ENCODE data around the gene KISS1. TPM values are rescaled to one million over a fixed set of nuclear protein-coding genes. Genes with fewer than 3 reads are reported as not detected.

Gene KISS1
- polyA plus RNA-seq, 1 donor (not counting 4 experiments of a cell fraction or from before 2014, with no cell fraction given): not detected

DNA sequence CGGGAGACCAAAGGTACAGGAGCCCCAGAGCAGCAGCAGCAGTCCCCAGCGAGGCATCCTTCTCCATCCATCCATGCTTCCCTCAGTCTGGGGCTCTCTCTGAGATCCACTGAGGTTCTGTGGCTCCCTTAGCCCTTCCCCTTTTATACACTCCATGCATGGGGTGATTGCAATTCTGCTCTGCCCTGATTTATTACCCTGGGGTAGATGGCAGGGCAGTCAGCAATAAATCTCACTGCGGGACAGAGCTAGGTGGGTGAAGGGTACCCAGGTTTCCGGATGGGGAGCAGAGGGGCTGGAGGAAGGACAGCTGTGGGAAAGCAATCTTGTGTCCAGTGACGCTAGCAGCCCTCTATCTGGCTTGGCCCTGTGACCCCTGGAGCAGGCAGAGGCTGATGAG is 30.1 kb downstream of the KISS1 start, which contains the start of gene REN:
REN (minus strand) TSS at position 119 of the 400 bp plus-strand sequence; CDS start at position 75, 44 bp downstream.
- no peak within 1 kb of the TSS for H3K27ac ChIP-seq (ENCODE audit: control insufficient read depth, insufficient read depth, low read length)
- no peak within 1 kb of the TSS for H3K4me3 ChIP-seq (ENCODE audit: control insufficient read depth in 2 of 3, extremely low read depth in 1 of 3, insufficient read depth in 2 of 3, low read depth in 1 of 3, low read length in 3 of 3)
- no peaks in the 10 kb centered on the region for H3K9me1 ChIP-seq (ENCODE audit: control insufficient read depth, extremely low read depth, insufficient read depth, low read length)
- H3K9ac ChIP-seq (ENCODE audit: control insufficient read depth, extremely low read depth, insufficient read depth, low read length): no peak within 1 kb of the TSS
- no peaks in the 10 kb centered on the region for H3K79me2 ChIP-seq (ENCODE audit: control insufficient read depth, insufficient read depth, low read length)
- H2AFZ ChIP-seq (ENCODE audit: control insufficient read depth, low read length): no peak within 1 kb of the TSS
- TF ChIP-seq, protein P1, sequence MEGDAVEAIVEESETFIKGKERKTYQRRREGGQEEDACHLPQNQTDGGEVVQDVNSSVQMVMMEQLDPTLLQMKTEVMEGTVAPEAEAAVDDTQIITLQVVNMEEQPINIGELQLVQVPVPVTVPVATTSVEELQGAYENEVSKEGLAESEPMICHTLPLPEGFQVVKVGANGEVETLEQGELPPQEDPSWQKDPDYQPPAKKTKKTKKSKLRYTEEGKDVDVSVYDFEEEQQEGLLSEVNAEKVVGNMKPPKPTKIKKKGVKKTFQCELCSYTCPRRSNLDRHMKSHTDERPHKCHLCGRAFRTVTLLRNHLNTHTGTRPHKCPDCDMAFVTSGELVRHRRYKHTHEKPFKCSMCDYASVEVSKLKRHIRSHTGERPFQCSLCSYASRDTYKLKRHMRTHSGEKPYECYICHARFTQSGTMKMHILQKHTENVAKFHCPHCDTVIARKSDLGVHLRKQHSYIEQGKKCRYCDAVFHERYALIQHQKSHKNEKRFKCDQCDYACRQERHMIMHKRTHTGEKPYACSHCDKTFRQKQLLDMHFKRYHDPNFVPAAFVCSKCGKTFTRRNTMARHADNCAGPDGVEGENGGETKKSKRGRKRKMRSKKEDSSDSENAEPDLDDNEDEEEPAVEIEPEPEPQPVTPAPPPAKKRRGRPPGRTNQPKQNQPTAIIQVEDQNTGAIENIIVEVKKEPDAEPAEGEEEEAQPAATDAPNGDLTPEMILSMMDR (optimal IDR thresholded peaks at IDR 0.05 in 1 of 3, IDR thresholded peaks at IDR 0.05 in 1 of 3, conservative IDR thresholded peaks at IDR 0.05 in 1 of 3; ENCODE audit: extremely low read depth in 1 of 3, insufficient read depth in 2 of 3, low read length in 3 of 3): no peak
- no peaks in the 10 kb centered on the region for H3K27me3 ChIP-seq (ENCODE audit: control insufficient read depth, extremely low read depth, insufficient read depth, low read length)
- H3K4me1 ChIP-seq (ENCODE audit: control insufficient read depth, extremely low read depth, insufficient read depth, low read length): peaks cover 13% of the 10 kb centered on the region
- H3K36me3 ChIP-seq (ENCODE audit: control insufficient read depth in 2 of 2, extremely low read depth in 1 of 2, insufficient read depth in 2 of 2, low read length in 2 of 2): no peaks in the 10 kb centered on the region
- no peaks in the 10 kb centered on the region for H4K20me1 ChIP-seq (ENCODE audit: control insufficient read depth, extremely low read depth, insufficient read depth, low read length)
- H3K4me2 ChIP-seq (ENCODE audit: control insufficient read depth, extremely low read depth, insufficient read depth, low read depth, low read length): no peak within 1 kb of the TSS
- dilution Hi-C loops (cut with MboI; ENCODE audit: extremely low pct_ligation_motif_present, low sequenced_read_pairs): no loop called here
- DNase-seq (ENCODE audit: low read depth, low spot score) (no peak), FAIRE-seq (no peak)
- H3K9me3 ChIP-seq (ENCODE audit: control insufficient read depth, low read depth, low read length): peaks cover 6% of the 10 kb centered on the region

DNA sequence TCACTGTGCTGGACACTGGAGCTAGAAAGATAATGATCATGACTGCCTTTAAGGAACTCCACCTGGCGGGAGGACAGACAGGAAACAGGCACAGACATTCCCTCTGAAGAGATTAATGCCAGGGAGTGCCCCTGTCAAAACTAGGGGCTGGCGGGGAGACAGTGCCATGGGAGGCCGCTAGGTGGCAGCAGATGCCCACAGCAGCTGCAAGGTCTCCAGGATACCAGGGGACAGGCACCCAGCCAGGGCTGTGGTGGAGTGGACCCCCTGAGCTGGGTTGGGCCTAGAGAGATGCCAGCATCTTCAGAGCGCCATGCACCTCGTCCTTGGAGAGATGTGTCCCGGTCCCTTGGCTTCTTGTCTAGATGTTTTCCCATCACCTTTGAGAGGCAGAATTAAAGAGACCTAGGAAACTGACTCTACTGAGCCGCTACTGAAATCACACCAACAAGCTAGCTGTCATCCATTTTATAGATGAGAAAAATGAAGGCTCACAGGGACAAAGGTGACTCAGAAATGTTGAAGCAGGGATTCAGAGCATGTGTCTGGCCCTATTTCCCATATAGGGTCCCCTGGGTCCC is 33.7 kb downstream of the KISS1 start:
- Histone ChIP-seq H3K79me2 (ENCODE audit: control insufficient read depth, insufficient read depth, low read length) (no peaks in the 10 kb centered on the region), H3K4me3 (ENCODE audit: control insufficient read depth in 2 of 3, extremely low read depth in 1 of 3, insufficient read depth in 2 of 3, low read depth in 1 of 3, low read length in 3 of 3) (no peak overlapping the region), H3K9ac (ENCODE audit: control insufficient read depth, extremely low read depth, insufficient read depth, low read length) (no peak overlapping the region), H3K4me1 (ENCODE audit: control insufficient read depth, extremely low read depth, insufficient read depth, low read length) (peaks cover 8% of the 10 kb centered on the region), H3K4me2 (ENCODE audit: control insufficient read depth, extremely low read depth, insufficient read depth, low read depth, low read length) (peak overlapping the region; percentile 33), H3K9me3 (ENCODE audit: control insufficient read depth, low read depth, low read length) (no peaks in the 10 kb centered on the region), H3K27me3 (ENCODE audit: control insufficient read depth, extremely low read depth, insufficient read depth, low read length) (no peaks in the 10 kb centered on the region), H3K36me3 (ENCODE audit: control insufficient read depth in 2 of 2, extremely low read depth in 1 of 2, insufficient read depth in 2 of 2, low read length in 2 of 2) (no peaks in the 10 kb centered on the region), H3K27ac (ENCODE audit: control insufficient read depth, insufficient read depth, low read length) (no peak overlapping the region), H2AFZ (ENCODE audit: control insufficient read depth, low read length) (no peak overlapping the region), H3K9me1 (ENCODE audit: control insufficient read depth, extremely low read depth, insufficient read depth, low read length) (no peaks in the 10 kb centered on the region), H4K20me1 (ENCODE audit: control insufficient read depth, extremely low read depth, insufficient read depth, low read length) (no peaks in the 10 kb centered on the region)
- dilution Hi-C loops (cut with MboI; ENCODE audit: extremely low pct_ligation_motif_present, low sequenced_read_pairs): no loop called here
- no peak for TF ChIP-seq EZH2 (IDR thresholded peaks at IDR 0.05; ENCODE audit: low read length)
- TF ChIP-seq, protein P1 (optimal IDR thresholded peaks at IDR 0.05 in 1 of 3, IDR thresholded peaks at IDR 0.05 in 1 of 3, conservative IDR thresholded peaks at IDR 0.05 in 1 of 3; ENCODE audit: extremely low read depth in 1 of 3, insufficient read depth in 2 of 3, low read length in 3 of 3): peak; percentile 99 to 100 (median 100)
- DNase-seq (ENCODE audit: low read depth, low spot score): peak; percentile 64
- FAIRE-seq: peak; percentile 94
